Activated CD8-positive, alpha-beta memory T cell treated with anti-CD3 and anti-CD28 coated beads for 1 hour (primary cell): ENCODE results near the gene SPTBN1.

Experiments
- DNase-seq, 2 donors: peaks; one replicate each; pipeline ENCODE4 v3.0.0-alpha.2; 2020; ENCODE audit warnings: low read depth in 1 of 2; ENCODE audit errors: extremely low read depth in 1 of 2

Gene SPTBN1

GRCh38 chr2:54432251-54433015, 23.7 kb upstream of the SPTBN1 start:
- DNase-seq: no peak

- no peak for DNase-seq
These were observed 21.9 kb upstream of the SPTBN1 start for GRCh38 chr2:54434229-54434628.

GRCh38 chr2:54434711-54435110, 21.4 kb upstream of the SPTBN1 start:
- DNase-seq: no peak

- no peak for DNase-seq
These were observed 20.6 kb upstream of the SPTBN1 start for GRCh38 chr2:54435325-54436226.

GRCh38 chr2:54437588-54437987, 18.5 kb upstream of the SPTBN1 start:
- DNase-seq: no peak

GRCh38 chr2:54438271-54438670, 17.9 kb upstream of the SPTBN1 start:
- no peak for DNase-seq

- no peak for DNase-seq
These were observed 16.5 kb upstream of the SPTBN1 start for GRCh38 chr2:54439582-54439981.

GRCh38 chr2:54440050-54440449, 16.1 kb upstream of the SPTBN1 start:
- no peak for DNase-seq

- no peak for DNase-seq
These were observed 11.6 kb upstream of the SPTBN1 start for GRCh38 chr2:54444503-54444902.

GRCh38 chr2:54446122-54446521, 10.0 kb upstream of the SPTBN1 start:
- DNase-seq: no peak

- no peak for DNase-seq
These were observed 9.5 kb upstream of the SPTBN1 start for GRCh38 chr2:54446625-54447024.

- DNase-seq: no peak
These were observed 1.5 kb upstream of the SPTBN1 start for GRCh38 chr2:54454548-54455130.

- DNase-seq: no peak
These were observed 980 bp upstream of the SPTBN1 start for GRCh38 chr2:54455131-54455562.

- DNase-seq: no peak
These were observed 160 bp downstream of the SPTBN1 start for GRCh38 chr2:54456362-54456611.

- no peak for DNase-seq
These were observed 640 bp downstream of the SPTBN1 start for GRCh38 chr2:54456612-54457322.

GRCh38 chr2:54457323-54458023, 1.3 kb downstream of the SPTBN1 start:
- no peak for DNase-seq

- DNase-seq: no peak
These were observed 2.9 kb downstream of the SPTBN1 start for GRCh38 chr2:54459037-54459441.

- no peak for DNase-seq
These were observed 5.1 kb downstream of the SPTBN1 start for GRCh38 chr2:54461261-54461660.

- DNase-seq: no peak
These were observed 8.2 kb downstream of the SPTBN1 start for GRCh38 chr2:54464341-54464740.

- DNase-seq: no peak
These were observed 9.0 kb downstream of the SPTBN1 start for GRCh38 chr2:54465143-54465542.

- no peak for DNase-seq
These were observed 10.7 kb downstream of the SPTBN1 start for GRCh38 chr2:54466870-54467269.
